IMR-90 (cell line): ENCODE results near the gene GKN2. TPM values are rescaled to one million over a fixed set of nuclear protein-coding genes. Genes with fewer than 3 reads are reported as not detected.
A peak's percentile ranks its signal among the peaks of the same experiment; 100 is the strongest.

Experiments used
- ATAC-seq: fragments of 200-7000 bp; cut with Tn5 transposase; 2 replicates; pipeline ENCODE4 v1.9.1; 2020; ENCODE audit warnings: low read depth, mild to moderate bottlenecking, moderate library complexity
- BruUV-seq: library from RNA; stranded (reverse); fragments of 400-500 nt; replicated peaks from 2 replicates; lab custom pipeline; 2021; lab: Mats Ljungman, UMichigan
- CTCF ChIA-PET: fragments of 300-600 bp; formaldehyde crosslinking; extraction: SDS; loops from one replicate; lab custom pipeline; 2021; ENCODE audit warnings: antibody characterized with exemption; lab: Yijun Ruan, JAX
- POLR2A ChIA-PET: fragments of 300-600 bp; sonication (Branson Sonifier 250); formaldehyde crosslinking; loops from one replicate; lab custom pipeline; 2022; ENCODE audit warnings: antibody characterized with exemption; ENCODE audit not compliant: unreplicated experiment; lab: Charles Lee
- DNase-seq: peaks from one replicate; pipeline ENCODE4 v3.0.0; 2013
- H2AFZ ChIP-seq: replicated peaks from 2 replicates; pipeline ENCODE3; 2013; ENCODE audit warnings: low read length, mild to moderate bottlenecking; ENCODE audit not compliant: poor library complexity
- H2AK5ac ChIP-seq: 2 replicates; pipeline ENCODE4 v1.6.1; 2013; ENCODE audit warnings: low read depth, low read length, inconsistent platforms
- H2AK9ac ChIP-seq: replicated peaks from 2 replicates; pipeline ENCODE3; 2013; ENCODE audit warnings: mild to moderate bottlenecking, low read depth, low read length, moderate library complexity; ENCODE audit not compliant: poor library complexity
- H2BK120ac ChIP-seq: 2 replicates; pipeline ENCODE4 v1.6.1; 2013; ENCODE audit warnings: low read depth, low read length, inconsistent platforms
- H2BK15ac ChIP-seq: 3 replicates; pipeline ENCODE4 v1.6.1; 2013; ENCODE audit warnings: low read depth, low read length, inconsistent platforms
- H2BK20ac ChIP-seq: 2 replicates; pipeline ENCODE4 v1.6.1; 2013; ENCODE audit warnings: low read depth, mild to moderate bottlenecking, inconsistent platforms, low read length, moderate library complexity
- H2BK5ac ChIP-seq: 2 replicates; pipeline ENCODE4 v1.6.1; 2013; ENCODE audit warnings: mild to moderate bottlenecking, low read depth, low read length, inconsistent platforms; ENCODE audit not compliant: poor library complexity, severe bottlenecking
- H3K14ac ChIP-seq: replicated peaks from 2 replicates; pipeline ENCODE4 v1.6.1; 2013; ENCODE audit warnings: low read depth, low read length, inconsistent platforms
- H3K18ac ChIP-seq: 2 replicates; pipeline ENCODE4 v1.6.1; 2013; ENCODE audit warnings: low read depth, low read length, control low read depth
- H3K23ac ChIP-seq: 2 replicates; pipeline ENCODE4 v1.6.1; 2013; ENCODE audit warnings: low read depth, low read length, inconsistent platforms
- H3K27ac ChIP-seq: 2 replicates; pipeline ENCODE4 v1.5.1; 2013; ENCODE audit warnings: mild to moderate bottlenecking, control low read depth, low read length; ENCODE audit not compliant: insufficient read depth
- H3K27me3 ChIP-seq: 2 replicates; pipeline ENCODE4 v1.6.1; 2013; ENCODE audit warnings: low read length; ENCODE audit not compliant: control insufficient read depth, insufficient read depth
- H3K36me3 ChIP-seq: 2 replicates; pipeline ENCODE4 v1.6.1; 2013; ENCODE audit warnings: low read length, mixed read lengths; ENCODE audit not compliant: control insufficient read depth, insufficient read depth
- H3K4ac ChIP-seq: 2 replicates; pipeline ENCODE4 v1.6.1; 2013; ENCODE audit warnings: low read depth, low read length, inconsistent platforms
- H3K4me1 ChIP-seq: 2 replicates; pipeline ENCODE4 v1.6.1; 2013; ENCODE audit warnings: low read length, mixed read lengths; ENCODE audit not compliant: control insufficient read depth, insufficient read depth
- H3K4me2 ChIP-seq: 2 replicates; pipeline ENCODE4 v1.6.1; 2013; ENCODE audit warnings: low read depth, mild to moderate bottlenecking, control low read depth, low read length, moderate library complexity
- H3K4me3 ChIP-seq: 2 replicates; pipeline ENCODE4 v1.5.1; 2013; ENCODE audit warnings: low read depth, mild to moderate bottlenecking, control low read depth, low read length, moderate library complexity; ENCODE audit not compliant: insufficient read depth
- H3K56ac ChIP-seq: 2 replicates; pipeline ENCODE4 v1.6.1; 2013; ENCODE audit warnings: low read length, inconsistent platforms; ENCODE audit not compliant: insufficient read depth; ENCODE audit errors: extremely low read depth
- H3K79me1 ChIP-seq, 2 experiments: 2 replicates each; pipeline ENCODE4 v1.6.1; 2013; ENCODE audit warnings: low read length in 2 of 2, inconsistent platforms in 1 of 2, low read depth in 1 of 2
- H3K9ac ChIP-seq: 2 replicates; pipeline ENCODE4 v1.6.1; 2013; ENCODE audit warnings: low read depth, low read length, control low read depth
- H3K9me1 ChIP-seq: 2 replicates; pipeline ENCODE4 v1.6.1; 2013; ENCODE audit warnings: low read length, inconsistent platforms; ENCODE audit not compliant: insufficient read depth
- H3K9me3 ChIP-seq: 2 replicates; pipeline ENCODE4 v1.6.1; 2013; ENCODE audit warnings: low read length; ENCODE audit not compliant: control insufficient read depth, insufficient read depth
- H4K20me1 ChIP-seq: 2 replicates; pipeline ENCODE4 v1.6.1; 2013; ENCODE audit warnings: low read length, inconsistent platforms; ENCODE audit not compliant: insufficient read depth
- H4K5ac ChIP-seq: 2 replicates; pipeline ENCODE4 v1.6.1; 2013; ENCODE audit warnings: mild to moderate bottlenecking, low read depth, low read length, control low read depth
- H4K8ac ChIP-seq, 2 experiments: 2 replicates each; pipeline ENCODE4 v1.6.1; 2013; ENCODE audit warnings: low read depth in 2 of 2, low read length in 2 of 2, control low read depth in 1 of 2, inconsistent platforms in 1 of 2
- H4K91ac ChIP-seq: 2 replicates; pipeline ENCODE4 v1.6.1; 2013; ENCODE audit warnings: low read depth, low read length, inconsistent platforms; ENCODE audit not compliant: insufficient read depth
- BHLHE40 ChIP-seq: fragments of 150-350 bp; IDR thresholded peaks from 2 replicates; pipeline ENCODE4 v1.6.1; 2016; ENCODE audit warnings: mild to moderate bottlenecking, low read depth, low read length
- CEBPB ChIP-seq: IDR thresholded peaks from 2 replicates; pipeline ENCODE4 v1.6.1; 2012; ENCODE audit warnings: low read depth, low read length, improper control_type of control experiment
- CHD1 ChIP-seq: IDR thresholded peaks from 2 replicates; pipeline ENCODE4 v1.6.1; 2012; ENCODE audit warnings: low read depth, low read length, improper control_type of control experiment
- ELK1 ChIP-seq: fragments of 150-350 bp; IDR thresholded peaks from 2 replicates; pipeline ENCODE4 v1.6.1; 2016; ENCODE audit warnings: low read depth, mild to moderate bottlenecking, low read length, moderate library complexity, borderline replicate concordance
- FOS ChIP-seq: fragments of 150-350 bp; IDR thresholded peaks from 2 replicates; pipeline ENCODE4 v1.6.1; 2016; ENCODE audit warnings: low read depth, low read length
- MAFK ChIP-seq: IDR thresholded peaks from 2 replicates; pipeline ENCODE4 v1.6.1; 2012; ENCODE audit warnings: low read depth, low read length, improper control_type of control experiment
- MAZ ChIP-seq: IDR thresholded peaks from 2 replicates; pipeline ENCODE4 v1.6.1; 2012; ENCODE audit warnings: low read depth, mild to moderate bottlenecking, low read length, improper control_type of control experiment, moderate library complexity, borderline replicate concordance
- MXI1 ChIP-seq: IDR thresholded peaks from 2 replicates; pipeline ENCODE4 v1.6.1; 2012; ENCODE audit warnings: low read depth, mild to moderate bottlenecking, low read length, moderate library complexity, borderline replicate concordance
- NFE2L2 ChIP-seq: fragments of 150-350 bp; IDR thresholded peaks from 2 replicates; pipeline ENCODE4 v1.6.1; 2016; ENCODE audit warnings: low read depth, mild to moderate bottlenecking, low read length
- POLR2A ChIP-seq: IDR thresholded peaks from 2 replicates; pipeline ENCODE4 v1.6.1; 2012; ENCODE audit warnings: mild to moderate bottlenecking, low read depth, low read length
- RAD21 ChIP-seq: IDR thresholded peaks from 2 replicates; pipeline ENCODE4 v1.6.1; 2012; ENCODE audit warnings: low read length, improper control_type of control experiment
- RCOR1 ChIP-seq: IDR thresholded peaks from 2 replicates; pipeline ENCODE4 v1.6.1; 2012; ENCODE audit warnings: mild to moderate bottlenecking, low read length, improper control_type of control experiment; ENCODE audit not compliant: insufficient replicate concordance
- RFX5 ChIP-seq: IDR thresholded peaks from 2 replicates; pipeline ENCODE4 v1.8.0; 2012; ENCODE audit warnings: low read depth, mild to moderate bottlenecking, low read length, moderate library complexity
- SMC3 ChIP-seq: fragments of 150-350 bp; IDR thresholded peaks from 2 replicates; pipeline ENCODE4 v1.6.1; 2016; ENCODE audit warnings: low read depth, mild to moderate bottlenecking, antibody characterized with exemption, low read length, moderate library complexity
- USF2 ChIP-seq: fragments of 150-350 bp; IDR thresholded peaks from 2 replicates; pipeline ENCODE4 v1.6.1; 2017; ENCODE audit warnings: mild to moderate bottlenecking, antibody characterized with exemption, low read length, low read depth
- WGBS, 2 experiments: methylation state at CpG; one replicate each; pipeline versions ENCODE4 v1.1.5 to v1.1.7; 2013; ENCODE audit warnings: missing lambda C conversion rate in 2 of 2; ENCODE audit not compliant: insufficient read length in 1 of 2; ENCODE audit errors: extremely low coverage in 2 of 2; 5-methylcytosine and 5-hydroxymethylcytosine counted together
- dilution Hi-C: fragments of 300-500 bp; cut with HindIII; formaldehyde crosslinking; loops from one replicate; pipeline ENCODE4 v1.14.3; 2018; ENCODE audit warnings: low sequenced_read_pairs; ENCODE audit not compliant: unreplicated experiment
- in situ Hi-C: fragments of 300-500 bp; cut with MboI; formaldehyde crosslinking; loops from 3 replicates; pipeline ENCODE4 v1.14.3; 2019; ENCODE audit warnings: low sequenced_read_pairs, inconsistent platforms, mixed read lengths
- intact Hi-C: fragments of 100-400 bp; cut with micrococcal nuclease; formaldehyde crosslinking; loops from 2 replicates; pipeline ENCODE4 v1.10.0; 2022
- polyA plus RNA-seq, 3 experiments: library from polyadenylated mRNA; depleted of rRNA; stranded (reverse); fragments of >200 nt; gene quantifications; 2 replicates each; pipeline ENCODE4 v1.2.3, GENCODE V29; 2012; ENCODE audit warnings: low replicate concordance in 1 of 3
- total RNA-seq: library from RNA; depleted of rRNA; stranded (reverse); fragments of >200 nt; gene quantifications from 2 replicates; pipeline ENCODE4 v1.2.3, GENCODE V29; 2012
- TF ChIP-seq, protein P1 (sequence below): conservative IDR thresholded peaks from 2 replicates; pipeline ENCODE4 v1.5.1; 2012; ENCODE audit warnings: mild to moderate bottlenecking, low read depth, low read length, improper control_type of control experiment

The GKN2 gene
- total and polyA plus RNA-seq, 2 of the 4 experiments (the other 2 are of a cell fraction) = not detected

DNA sequence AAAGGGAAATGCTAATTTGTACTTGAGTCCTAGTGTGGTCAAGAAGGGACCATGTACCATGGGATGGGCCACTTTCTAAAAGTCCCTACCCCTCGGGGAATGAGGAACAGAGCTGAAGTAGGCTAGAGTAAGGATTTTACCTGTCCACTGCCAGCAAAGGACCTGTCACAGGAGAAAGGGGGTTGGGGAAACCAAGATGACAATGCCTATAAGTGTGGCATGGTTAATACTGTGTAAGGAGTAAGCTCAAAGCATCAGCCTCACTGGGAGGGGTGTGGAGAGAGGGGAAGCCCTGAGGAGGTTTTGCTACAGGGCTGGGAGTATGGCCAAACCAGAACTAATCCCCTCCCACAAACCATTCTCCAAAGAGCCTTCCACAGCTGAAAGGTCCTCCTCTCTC is 15.8 kb downstream of the GKN2 start:
- Histone ChIP-seq H2AK5ac (peak overlapping the region; percentile 74), H3K79me1 (no peaks in the 10 kb centered on the region), H3K14ac (peak overlapping the region; percentile 91), H2AFZ (peak overlapping the region; percentile 73), H3K23ac (peak overlapping the region; percentile 31; the same call in 1 of the 2 replicates), H3K36me3 (no peaks in the 10 kb centered on the region), H2AK9ac (no peak overlapping the region), H4K20me1 (no peaks in the 10 kb centered on the region), H3K9ac (no peak overlapping the region), H3K4me3 (no peak overlapping the region), H3K18ac (peak overlapping the region; percentile 82), H3K9me3 (no peaks in the 10 kb centered on the region), H2BK120ac (peak overlapping the region; percentile 94), H3K56ac (no peak overlapping the region; the same call in 1 of the 2 replicates), H2BK20ac (peak overlapping the region; percentile 98), H4K5ac (peak overlapping the region; percentile 84), H3K4me2 (no peak overlapping the region), H3K4ac (peak overlapping the region; percentile 86), H3K9me1 (peaks cover 22% of the 10 kb centered on the region), H3K27ac (no peak overlapping the region), H4K8ac (peak overlapping the region; percentile 6 to 82; a peak in 3 of 4 replicates), H3K27me3 (no peaks in the 10 kb centered on the region), H2BK15ac (peak overlapping the region; percentile 46; the same call in 2 of the 3 replicates), H3K4me1 (peaks cover 28% of the 10 kb centered on the region), H2BK5ac (peak overlapping the region; percentile 63), H4K91ac (peak overlapping the region; percentile 34)
- no TSS peak for BruUV-seq
- intact Hi-C loops = no loop called here
- WGBS, 2 experiments = no CpG with 5 or more reads among the region's 1 CpG
- in situ Hi-C loops = no loop called here
- peak; percentile 39 for DNase-seq
- ATAC-seq = peak; percentile 41
- dilution Hi-C loops = no loop called here
- ChIA-PET CTCF (no interaction called here), POLR2A (interaction anchor here (0.6 kb wide), 1 partner anchor 74 kb away, joined by 8 read pairs; no protein-coding TSS in a partner anchor)
- TF ChIP-seq RCOR1 = no peak
- no peak for TF ChIP-seq POLR2A
- no peak for TF ChIP-seq FOS
- TF ChIP-seq SMC3 = no peak
- no peak for TF ChIP-seq USF2
- TF ChIP-seq CEBPB = no peak
- no peak for TF ChIP-seq MAFK
- TF ChIP-seq, protein P1, sequence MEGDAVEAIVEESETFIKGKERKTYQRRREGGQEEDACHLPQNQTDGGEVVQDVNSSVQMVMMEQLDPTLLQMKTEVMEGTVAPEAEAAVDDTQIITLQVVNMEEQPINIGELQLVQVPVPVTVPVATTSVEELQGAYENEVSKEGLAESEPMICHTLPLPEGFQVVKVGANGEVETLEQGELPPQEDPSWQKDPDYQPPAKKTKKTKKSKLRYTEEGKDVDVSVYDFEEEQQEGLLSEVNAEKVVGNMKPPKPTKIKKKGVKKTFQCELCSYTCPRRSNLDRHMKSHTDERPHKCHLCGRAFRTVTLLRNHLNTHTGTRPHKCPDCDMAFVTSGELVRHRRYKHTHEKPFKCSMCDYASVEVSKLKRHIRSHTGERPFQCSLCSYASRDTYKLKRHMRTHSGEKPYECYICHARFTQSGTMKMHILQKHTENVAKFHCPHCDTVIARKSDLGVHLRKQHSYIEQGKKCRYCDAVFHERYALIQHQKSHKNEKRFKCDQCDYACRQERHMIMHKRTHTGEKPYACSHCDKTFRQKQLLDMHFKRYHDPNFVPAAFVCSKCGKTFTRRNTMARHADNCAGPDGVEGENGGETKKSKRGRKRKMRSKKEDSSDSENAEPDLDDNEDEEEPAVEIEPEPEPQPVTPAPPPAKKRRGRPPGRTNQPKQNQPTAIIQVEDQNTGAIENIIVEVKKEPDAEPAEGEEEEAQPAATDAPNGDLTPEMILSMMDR = no peak
- no peak for TF ChIP-seq CHD1
- no peak for TF ChIP-seq NFE2L2
- TF ChIP-seq BHLHE40 = no peak
- no peak for TF ChIP-seq ELK1
- no peak for TF ChIP-seq RFX5
- TF ChIP-seq MAZ = no peak
- no peak for TF ChIP-seq MXI1
- no peak for TF ChIP-seq RAD21
